Tibial artery (tissue), 4 donors: Measurements from ENCODE around the gene ENTPD7.

Experiments
- DNase-seq, 2 donors: peaks; one replicate each; pipeline ENCODE4 v3.0.0-alpha.2; 2019
- H3K27ac ChIP-seq, 2 donors: fragments of 200-600 bp; sonication (generic) in 1 of 2; 1 replicate in 1 of 2; 2 replicates in 1 of 2; pipeline ENCODE4 v1.5.1; 2018 to 2019; ENCODE audit warnings: mild to moderate bottlenecking in 1 of 2
- H3K27me3 ChIP-seq, 2 donors: fragments of 200-600 bp; sonication (generic) in 1 of 2; one replicate each; pipeline versions ENCODE4 v1.5.1 to v1.6.0; 2016 to 2019
- H3K36me3 ChIP-seq, 3 donors: fragments of 200-600 bp; sonication (generic) in 2 of 3; one replicate each; pipeline ENCODE4 v1.5.1; 2016 to 2019; ENCODE audit warnings: mild to moderate bottlenecking in 2 of 3
- H3K4me1 ChIP-seq, 4 donors: fragments of 200-600 bp; sonication (generic) in 2 of 4; 1 replicate in 3 of 4; 2 replicates in 1 of 4; pipeline ENCODE4 v1.5.1; 2016 to 2019
- H3K4me3 ChIP-seq, 2 donors: fragments of 200-600 bp; sonication (generic) in 1 of 2; 1 replicate in 1 of 2; 2 replicates in 1 of 2; pipeline ENCODE4 v1.5.1; 2018 to 2019; ENCODE audit warnings: mild to moderate bottlenecking in 2 of 2
- H3K9me3 ChIP-seq, 3 donors: fragments of 200-600 bp; sonication (generic) in 1 of 3; one replicate each; pipeline ENCODE4 v1.5.1; 2016 to 2019
- CTCF ChIP-seq, 2 experiments: fragments of 200-600 bp in 1 of 2; fragments of 450-650 bp in 1 of 2; IDR thresholded peaks; one replicate each; pipeline ENCODE4 v1.5.1; 2017 to 2019; ENCODE audit warnings: antibody characterized with exemption in 2 of 2, mild to moderate bottlenecking in 1 of 2, moderate library complexity in 1 of 2
- intact Hi-C: fragments of 100-400 bp; cut with DNase I; formaldehyde crosslinking; loops from one replicate; pipeline ENCODE4 v1.15.0; 2023; ENCODE audit warnings: low total_unique reads

The ENTPD7 gene

GRCh38 chr10:99671386-99671785 lies 12.1 kb downstream of the ENTPD7 start:
- H3K4me1 ChIP-seq: no peaks in the 10 kb centered on the region
- TF ChIP-seq CTCF (IDR thresholded peaks at IDR 0.05): no peak
- intact Hi-C loops: no loop called here
- peaks cover 0 to 13% (median 0%) of the 10 kb centered on the region in 3 donors for H3K36me3 ChIP-seq
- H3K9me3 ChIP-seq: no peaks in the 10 kb centered on the region
- DNase-seq: no peak
- H3K27me3 ChIP-seq: no peaks in the 10 kb centered on the region
- H3K27ac ChIP-seq: no peak overlapping the region
- H3K4me3 ChIP-seq: no peak overlapping the region

GRCh38 chr10:99672884-99673283 lies 13.6 kb downstream of the ENTPD7 start:
- intact Hi-C loops: no loop called here
- Histone ChIP-seq H3K27me3 (no peaks in the 10 kb centered on the region), H3K4me3 (no peak overlapping the region), H3K36me3 (peaks cover 0 to 6% (median 0%) of the 10 kb centered on the region in 3 donors), H3K27ac (no peak overlapping the region), H3K9me3 (no peaks in the 10 kb centered on the region), H3K4me1 (no peaks in the 10 kb centered on the region)
- TF ChIP-seq CTCF (IDR thresholded peaks at IDR 0.05): no peak
- no peak for DNase-seq

GRCh38 chr10:99673492-99673891 lies 14.2 kb downstream of the ENTPD7 start:
- Histone ChIP-seq H3K27me3 (no peaks in the 10 kb centered on the region), H3K9me3 (no peaks in the 10 kb centered on the region), H3K4me3 (no peak overlapping the region), H3K27ac (no peak overlapping the region), H3K4me1 (no peaks in the 10 kb centered on the region), H3K36me3 (peaks cover 0 to 6% (median 0%) of the 10 kb centered on the region in 3 donors)
- intact Hi-C loops: no loop called here
- no peak for TF ChIP-seq CTCF (IDR thresholded peaks at IDR 0.05)
- no peak for DNase-seq

GRCh38 chr10:99674762-99675161 lies 15.5 kb downstream of the ENTPD7 start:
- Histone ChIP-seq H3K27me3 (no peaks in the 10 kb centered on the region), H3K36me3 (peaks cover 0 to 13% (median 4%) of the 10 kb centered on the region in 3 donors), H3K4me3 (no peak overlapping the region), H3K4me1 (no peaks in the 10 kb centered on the region), H3K27ac (no peak overlapping the region), H3K9me3 (no peaks in the 10 kb centered on the region)
- intact Hi-C loops: no loop called here
- DNase-seq: no peak
- no peak for TF ChIP-seq CTCF (IDR thresholded peaks at IDR 0.05)

- Histone ChIP-seq H3K27me3 (no peaks in the 10 kb centered on the region), H3K27ac (no peak overlapping the region), H3K9me3 (no peaks in the 10 kb centered on the region), H3K36me3 (peaks cover 5 to 23% (median 20%) of the 10 kb centered on the region in 3 donors), H3K4me3 (no peak overlapping the region), H3K4me1 (no peaks in the 10 kb centered on the region)
- DNase-seq: no peak
- intact Hi-C loops: no loop called here
- no peak for TF ChIP-seq CTCF (IDR thresholded peaks at IDR 0.05)
These were observed 17.1 kb downstream of the ENTPD7 start for GRCh38 chr10:99676426-99676825.

- no peak overlapping the region for H3K27ac ChIP-seq
- no peaks in the 10 kb centered on the region for H3K27me3 ChIP-seq
- H3K36me3 ChIP-seq: peaks cover 5 to 23% (median 22%) of the 10 kb centered on the region in 3 donors
- no peak overlapping the region for H3K4me3 ChIP-seq
- intact Hi-C loops: no loop called here
- H3K4me1 ChIP-seq: no peaks in the 10 kb centered on the region
- TF ChIP-seq CTCF (IDR thresholded peaks at IDR 0.05): no peak
- no peaks in the 10 kb centered on the region for H3K9me3 ChIP-seq
- DNase-seq: no peak
These were observed 17.6 kb downstream of the ENTPD7 start for GRCh38 chr10:99676895-99677294.
